ENCODE results near the gene RGL1.

Gene RGL1

DNA sequence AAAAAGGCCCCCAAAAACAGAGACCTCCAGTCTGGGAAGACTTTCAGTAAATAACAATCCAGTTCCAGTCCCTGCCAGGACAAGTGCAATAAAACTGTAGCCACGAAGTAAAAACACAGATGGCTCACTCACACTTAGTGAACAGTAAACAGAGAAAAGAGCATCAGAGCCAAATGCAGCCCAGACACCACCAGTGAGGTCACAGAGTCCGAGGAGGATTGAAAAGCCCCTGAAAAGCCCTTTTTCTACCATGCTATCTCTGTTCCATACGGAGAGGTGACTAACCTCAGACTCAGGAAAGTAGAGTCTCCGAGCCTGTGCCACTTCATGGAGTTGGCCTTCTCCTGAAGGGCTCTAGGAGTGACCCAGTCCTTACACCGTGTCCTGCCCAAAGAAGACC is 148.1 kb downstream of the RGL1 start:
- no peak for DNase-seq (ENCODE audit: low read depth in 1 of 2, low spot score in 1 of 2)

DNA sequence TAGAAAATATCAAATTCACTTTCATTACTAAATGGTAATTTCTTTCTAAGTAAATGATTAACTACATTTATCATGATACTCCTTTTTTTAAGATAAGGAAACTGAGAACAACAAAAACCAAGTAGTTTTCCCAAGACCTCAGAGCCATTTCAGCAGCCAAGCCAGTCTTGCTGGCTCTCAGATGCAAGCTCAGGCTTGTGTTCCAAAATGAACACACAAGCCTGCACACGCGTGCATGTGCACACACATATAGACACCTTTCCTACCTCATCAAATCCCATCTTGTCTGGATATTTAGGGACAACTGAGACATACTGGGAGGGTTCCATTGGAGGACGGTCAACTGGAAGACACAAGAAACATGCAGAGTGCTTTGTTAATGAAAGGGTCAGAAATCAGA is 149.6 kb downstream of the RGL1 start:
- DNase-seq (ENCODE audit: low read depth in 1 of 2, low spot score in 1 of 2): no peak

DNA sequence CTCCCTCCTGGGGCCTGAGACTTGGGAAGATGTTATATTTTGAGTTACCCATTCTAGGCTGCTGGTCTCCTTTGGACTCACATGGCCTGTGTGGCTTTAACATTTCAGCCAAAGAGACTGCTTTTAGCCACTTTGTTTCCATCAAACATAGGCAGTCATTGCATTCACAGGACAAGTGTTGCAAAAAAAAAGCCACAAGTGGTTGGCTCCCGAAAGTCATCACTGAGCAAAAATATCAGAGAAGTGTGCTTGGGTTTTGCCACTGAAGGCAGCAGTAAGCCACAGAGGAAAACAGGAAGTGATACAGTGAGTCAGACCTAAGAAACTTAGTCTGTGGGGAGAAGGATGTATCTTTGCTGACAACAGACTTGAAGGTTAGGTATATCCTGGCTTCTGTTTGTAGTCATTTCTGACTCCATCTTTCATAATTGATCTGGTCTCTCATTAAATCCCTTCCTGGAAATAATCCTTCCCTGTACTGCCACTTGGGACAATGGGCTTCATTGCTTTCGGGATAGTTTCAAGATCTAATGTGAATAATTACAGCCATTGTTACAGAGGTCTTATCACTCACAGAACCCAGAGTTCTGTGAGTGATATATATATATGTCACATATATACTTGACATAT is 151.8 kb downstream of the RGL1 start:
- peak in 1 of 2 donors; percentile 15 for DNase-seq (ENCODE audit: low read depth in 1 of 2, low spot score in 1 of 2)

DNA sequence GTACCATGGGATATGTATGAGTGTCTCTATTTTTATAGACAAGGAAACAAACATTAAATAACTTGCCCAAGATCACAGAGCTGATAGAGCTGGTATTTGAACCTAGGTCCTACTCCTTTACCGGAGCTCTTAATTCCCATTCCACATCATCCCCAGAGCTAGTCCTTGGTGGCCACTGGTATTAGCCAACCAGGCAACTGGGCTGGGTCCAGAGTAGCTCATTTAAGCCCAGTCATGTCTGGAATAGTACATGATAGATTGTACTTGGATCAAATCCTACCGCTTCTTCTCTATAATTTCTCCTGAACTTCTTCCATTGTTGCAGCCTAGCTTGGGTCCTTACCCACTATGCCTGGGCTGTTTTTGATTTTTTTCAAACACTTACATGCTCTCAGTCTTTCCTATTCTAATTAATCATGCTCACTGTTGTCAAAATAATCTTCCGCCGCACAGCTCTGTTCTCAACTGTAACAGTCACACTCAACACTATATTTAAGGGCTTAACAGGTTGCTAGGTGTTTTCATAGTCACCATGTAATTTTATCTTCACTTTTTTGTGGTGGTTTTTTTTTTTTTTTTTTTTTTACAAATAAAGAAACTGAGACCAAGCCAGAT is 152.4 kb downstream of the RGL1 start:
- DNase-seq (ENCODE audit: low read depth in 1 of 2, low spot score in 1 of 2): no peak

DNA sequence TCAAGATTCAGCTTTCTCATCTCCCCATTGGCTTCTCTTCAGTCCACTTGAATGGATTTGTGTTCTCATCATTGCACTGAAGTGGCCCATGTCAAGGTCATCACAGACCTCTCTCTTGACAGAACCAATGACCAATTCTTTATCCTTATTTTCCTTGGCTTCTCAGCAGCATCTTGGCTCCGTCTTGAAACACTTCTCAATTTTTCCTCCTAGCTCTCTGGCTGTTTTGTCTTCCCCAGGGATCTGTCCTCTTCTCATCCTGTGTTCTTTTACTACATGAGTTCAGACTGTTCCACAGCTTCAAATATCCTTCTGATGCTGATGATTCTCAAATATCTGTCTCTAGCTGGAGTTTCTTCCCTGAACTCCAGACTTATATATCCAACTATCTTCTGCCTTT is 154.0 kb downstream of the RGL1 start:
- no peak for DNase-seq (ENCODE audit: low read depth in 1 of 2, low spot score in 1 of 2)

DNA sequence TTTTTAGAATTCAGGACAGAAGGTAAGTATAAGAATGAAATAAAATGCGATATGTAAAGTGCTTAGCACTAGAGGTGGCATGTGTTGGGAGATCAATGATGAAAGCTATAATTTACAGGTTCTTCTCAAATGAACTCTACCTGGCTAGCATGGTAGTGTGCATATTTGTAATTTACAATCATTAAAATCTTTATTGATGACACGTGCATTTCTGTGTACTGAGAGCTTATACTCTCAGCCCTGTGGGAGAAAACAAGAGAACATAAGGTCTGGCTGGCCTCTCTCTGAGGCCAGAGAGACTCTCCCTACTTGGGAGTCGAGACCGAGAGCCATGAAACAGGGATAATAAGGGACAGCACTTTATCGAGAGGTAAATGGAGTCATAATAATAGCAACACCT is 156.2 kb downstream of the RGL1 start:
- DNase-seq (ENCODE audit: low read depth in 1 of 2, low spot score in 1 of 2): no peak

DNA sequence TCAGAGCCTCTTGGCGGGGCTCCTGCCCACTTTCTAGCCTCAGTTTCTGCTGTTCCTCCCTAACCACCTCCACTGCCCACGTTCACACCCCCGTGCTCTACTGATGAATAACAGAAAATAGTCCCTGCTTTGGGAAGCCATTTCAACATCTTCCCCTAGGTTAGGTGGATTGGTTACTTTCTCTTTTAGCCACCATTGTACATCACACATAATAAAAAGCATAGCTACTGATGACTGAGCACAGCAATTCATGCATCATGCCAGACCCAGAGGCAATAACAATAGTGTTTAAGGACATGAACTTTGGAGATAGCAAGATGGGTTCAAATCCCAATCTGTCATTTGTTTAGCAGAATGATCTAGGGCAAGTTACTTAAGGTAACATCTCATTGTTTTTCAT is 158.0 kb downstream of the RGL1 start:
- no peak for DNase-seq (ENCODE audit: low read depth in 1 of 2, low spot score in 1 of 2)

DNA sequence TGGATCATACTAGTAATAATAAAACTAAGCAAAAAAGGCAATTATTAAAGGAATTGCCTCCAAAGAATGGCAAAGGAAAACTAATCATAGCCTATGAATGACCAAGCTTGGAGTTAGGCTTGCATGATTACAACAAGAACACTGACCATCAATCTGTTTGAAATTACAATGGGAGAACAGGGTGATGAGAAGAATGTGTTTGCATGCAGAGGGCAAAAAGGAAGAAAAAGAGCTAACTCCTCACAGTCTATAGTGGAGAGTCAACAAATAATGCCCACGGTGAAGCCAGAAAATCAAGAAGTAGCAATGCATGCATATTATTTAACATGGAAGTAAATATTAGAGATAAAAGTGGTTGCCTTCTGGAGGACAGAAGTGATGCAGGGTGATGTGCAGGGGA is 160.8 kb downstream of the RGL1 start:
- no peak for DNase-seq (ENCODE audit: low read depth in 1 of 2, low spot score in 1 of 2)

DNA sequence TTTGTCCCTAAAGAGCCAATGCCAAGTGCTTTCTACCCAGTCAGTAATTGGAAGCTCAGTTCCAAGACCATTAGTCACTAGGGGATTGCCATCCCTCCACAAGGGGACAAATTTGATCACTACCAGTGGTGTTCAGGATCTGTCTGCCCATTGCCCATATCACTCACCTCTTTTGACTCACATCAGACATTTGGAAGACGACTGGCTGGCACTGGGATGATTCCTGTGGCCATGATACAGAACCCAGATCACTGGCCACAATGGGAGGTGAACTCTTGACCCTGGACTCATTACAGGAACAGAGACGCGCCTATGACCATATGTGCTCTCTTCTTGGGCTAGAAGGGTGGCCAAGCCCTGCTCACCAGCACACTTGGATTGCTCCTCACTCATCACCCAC is 161.6 kb downstream of the RGL1 start:
- DNase-seq (ENCODE audit: low read depth in 1 of 2, low spot score in 1 of 2): no peak

DNA sequence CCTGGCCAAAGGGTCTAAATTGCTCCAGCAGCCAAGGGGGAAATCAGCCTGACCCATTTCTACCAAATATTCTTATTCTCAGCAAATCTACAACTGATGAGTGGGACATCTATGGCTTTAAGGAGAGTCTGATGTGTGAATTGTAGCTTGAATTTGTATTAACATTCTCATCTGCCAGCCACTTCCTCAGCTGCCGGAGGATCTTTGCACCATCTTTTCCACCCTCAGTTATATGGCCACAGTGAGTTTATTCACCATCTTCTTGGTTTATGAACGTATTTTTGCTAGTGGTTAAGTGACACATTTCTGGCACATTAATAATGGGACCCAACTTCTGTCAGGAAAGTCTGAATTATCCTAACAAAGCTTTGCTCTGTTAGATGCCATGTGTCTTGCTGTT is 163.0 kb downstream of the RGL1 start:
- DNase-seq (ENCODE audit: low read depth in 1 of 2, low spot score in 1 of 2): no peak

DNA sequence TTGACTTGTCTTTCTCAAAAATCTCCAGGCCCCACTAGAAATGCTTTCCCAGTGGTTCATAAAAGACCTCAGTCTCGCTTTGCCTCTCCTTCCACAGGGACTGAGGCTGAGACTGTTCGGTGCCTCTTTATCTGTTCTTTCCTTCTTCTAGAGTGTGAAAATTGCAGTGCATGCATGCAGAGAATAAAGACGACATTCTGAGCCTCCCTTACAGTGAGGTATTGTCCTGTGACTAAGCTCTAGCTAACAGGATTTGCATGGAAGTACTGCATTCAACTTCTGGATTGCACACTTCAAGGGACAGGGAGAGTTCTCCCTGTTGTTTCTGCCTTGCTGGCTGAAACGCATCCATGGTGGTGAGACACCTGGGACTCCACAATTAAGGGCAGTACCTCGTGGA is 163.5 kb downstream of the RGL1 start:
- no peak for DNase-seq (ENCODE audit: low read depth in 1 of 2, low spot score in 1 of 2)

DNA sequence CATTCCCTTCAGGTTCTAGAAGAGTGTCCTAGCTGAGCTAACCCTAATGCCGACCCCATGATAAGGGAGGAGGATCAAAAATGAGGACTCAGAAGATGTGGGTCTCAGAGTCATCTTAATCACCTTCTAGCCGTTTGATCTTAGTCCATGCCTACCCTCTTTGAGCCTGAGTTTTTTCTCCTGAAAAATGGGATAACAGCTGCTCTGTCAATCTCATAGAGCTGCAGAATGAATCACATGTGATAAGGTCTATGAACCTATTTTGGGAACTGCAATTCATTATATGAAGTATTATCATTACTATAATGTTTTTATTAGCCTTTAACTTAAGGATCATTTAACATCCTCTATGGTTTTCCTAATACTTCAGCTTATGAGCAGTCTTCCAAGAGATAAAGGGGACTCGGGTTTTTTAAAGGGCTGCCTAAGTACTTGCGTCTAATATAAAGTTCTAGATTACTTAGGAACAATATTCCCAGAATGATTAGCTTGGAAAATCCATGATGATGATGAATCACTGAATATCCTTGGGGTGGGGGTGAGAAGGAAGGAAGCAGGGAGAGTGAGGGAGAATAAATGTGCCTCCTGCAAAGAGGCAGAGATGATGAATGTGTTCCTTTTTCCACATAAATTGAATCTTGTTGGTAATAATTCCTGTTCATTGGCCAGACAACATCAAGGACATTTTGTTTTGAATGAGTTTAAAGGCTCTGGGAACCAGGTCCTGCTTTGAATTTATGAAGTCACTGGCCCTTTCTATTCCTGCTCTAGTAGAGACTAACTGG is 165.8 kb downstream of the RGL1 start:
- DNase-seq (ENCODE audit: low read depth in 1 of 2, low spot score in 1 of 2): no peak

DNA sequence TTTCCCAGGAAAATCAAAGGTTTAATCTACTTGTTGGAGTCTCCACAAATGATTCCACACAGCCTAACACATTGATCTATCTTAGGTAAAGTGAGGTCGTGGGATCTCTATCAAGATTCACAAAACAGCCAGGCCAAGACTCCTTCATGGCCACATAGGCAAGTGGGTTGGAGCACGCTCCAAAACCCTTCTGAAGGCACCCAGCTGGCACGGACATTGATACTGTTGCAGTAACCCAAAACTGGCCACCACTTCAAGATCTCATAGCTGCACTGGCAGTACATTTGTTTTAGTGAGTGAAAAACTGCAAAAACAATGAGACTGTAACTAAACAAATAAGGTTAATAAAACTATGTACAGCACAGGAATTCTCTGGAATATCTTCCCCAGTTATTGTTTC is 170.7 kb downstream of the RGL1 start:
- DNase-seq (ENCODE audit: low read depth in 1 of 2, low spot score in 1 of 2): no peak

DNA sequence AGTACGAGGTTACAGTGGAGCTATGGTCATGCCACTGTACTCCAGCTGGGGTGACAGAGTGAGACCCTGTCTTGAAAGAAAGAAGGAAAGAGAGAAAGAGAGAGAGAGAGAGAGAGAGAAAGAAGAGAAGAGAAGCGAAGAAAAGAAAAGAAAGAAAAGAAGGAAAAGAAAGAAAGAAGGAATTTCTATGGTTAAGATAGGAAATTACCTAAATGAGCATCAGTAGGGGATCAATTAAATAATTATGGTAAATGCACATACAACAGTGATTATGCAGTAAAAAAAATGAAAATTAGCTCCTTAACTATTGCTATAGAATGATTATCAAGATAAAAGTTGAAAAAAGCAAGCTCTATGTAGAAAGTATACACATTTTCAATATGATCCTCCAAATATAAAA is 172.8 kb downstream of the RGL1 start:
- DNase-seq (ENCODE audit: low read depth in 1 of 2, low spot score in 1 of 2): no peak

Measured in stimulated activated CD4-positive, alpha-beta T cell treated with anti-CD3 and anti-CD28 coated beads, Interleukin-15, amount 100 ng/mL, for 1 hour (primary cell).